GM23338 (cell line): ENCODE measurements around the gene PRR19. TPM values are rescaled to one million over a fixed set of nuclear protein-coding genes. Genes with fewer than 3 reads are reported as not detected.

ENCODE experiments used
- ATAC-seq: fragments of 200-7000 bp; cut with Tn5 transposase; 3 replicates; pipeline ENCODE4 v1.9.1; 2020
- DNase-seq: peaks from one replicate; pipeline ENCODE4 v3.0.0-alpha.2; 2015; ENCODE audit warnings: low spot score
- H2AFZ ChIP-seq: fragments of 200-600 bp; sonication (generic); 2 replicates; pipeline ENCODE4 v1.8.0; 2016; ENCODE audit warnings: antibody characterized with exemption, mild to moderate bottlenecking, moderate library complexity
- H3F3A ChIP-seq: fragments of 200-600 bp; sonication (generic); replicated peaks from 2 replicates; pipeline ENCODE4 v1.8.0; 2017; ENCODE audit warnings: antibody characterized with exemption, mixed run types, low read depth
- H3K27ac ChIP-seq: fragments of 200-600 bp; sonication (generic); 2 replicates; pipeline ENCODE4 v1.6.1; 2016; ENCODE audit warnings: low read depth
- H3K27me3 ChIP-seq: fragments of 200-600 bp; sonication (generic); 2 replicates; pipeline ENCODE4 v1.8.0; 2016; ENCODE audit warnings: mild to moderate bottlenecking, mixed run types, moderate library complexity; ENCODE audit not compliant: insufficient read depth
- H3K36me3 ChIP-seq: fragments of 200-600 bp; sonication (generic); 2 replicates; pipeline ENCODE4 v1.8.0; 2016; ENCODE audit warnings: mild to moderate bottlenecking; ENCODE audit not compliant: insufficient read depth
- H3K4me1 ChIP-seq: fragments of 200-600 bp; sonication (generic); 2 replicates; pipeline ENCODE4 v1.8.0; 2016; ENCODE audit warnings: mild to moderate bottlenecking, moderate library complexity; ENCODE audit not compliant: insufficient read depth
- H3K4me2 ChIP-seq: fragments of 200-600 bp; sonication (generic); 2 replicates; pipeline ENCODE4 v1.7.1; 2017; ENCODE audit warnings: mixed run types
- H3K4me3 ChIP-seq: fragments of 200-600 bp; sonication (generic); 2 replicates; pipeline ENCODE4 v1.6.1; 2016; ENCODE audit warnings: mixed run types
- H3K79me2 ChIP-seq: fragments of 200-600 bp; sonication (generic); replicated peaks from 2 replicates; pipeline ENCODE4 v1.8.0; 2017; ENCODE audit warnings: mild to moderate bottlenecking; ENCODE audit not compliant: insufficient read depth
- H3K9me2 ChIP-seq: fragments of 200-600 bp; sonication (generic); 2 replicates; pipeline ENCODE4 v1.8.0; 2017; ENCODE audit not compliant: insufficient read depth
- H4K20me1 ChIP-seq: fragments of 200-600 bp; sonication (generic); replicated peaks from 2 replicates; pipeline ENCODE4 v1.8.0; 2017; ENCODE audit warnings: mild to moderate bottlenecking; ENCODE audit not compliant: insufficient read depth
- H3K27ac Mint-ChIP-seq: 2 replicates; pipeline ENCODE4 v1.8.0; 2020; ENCODE audit warnings: inconsistent platforms, mild to moderate bottlenecking, moderate library complexity, mixed read lengths
- H3K27me3 Mint-ChIP-seq: 3 replicates; pipeline ENCODE4 v1.8.0; 2022; ENCODE audit warnings: low read depth, mild to moderate bottlenecking, moderate library complexity, mixed read lengths, inconsistent platforms; ENCODE audit not compliant: insufficient read depth, poor library complexity
- H3K36me3 Mint-ChIP-seq: 3 replicates; pipeline ENCODE4 v1.8.0; 2021; ENCODE audit warnings: low read depth, mild to moderate bottlenecking, inconsistent platforms, moderate library complexity, mixed read lengths
- H3K4me1 Mint-ChIP-seq: 3 replicates; pipeline ENCODE4 v1.8.0; 2020; ENCODE audit warnings: mild to moderate bottlenecking, inconsistent platforms, mixed read lengths
- H3K4me3 Mint-ChIP-seq: 3 replicates; pipeline ENCODE4 v1.8.0; 2021; ENCODE audit warnings: moderate library complexity, mild to moderate bottlenecking, inconsistent platforms, mixed read lengths
- H3K9me3 Mint-ChIP-seq: 3 replicates; pipeline ENCODE4 v1.8.0; 2020; ENCODE audit warnings: moderate library complexity, mild to moderate bottlenecking, inconsistent platforms, mixed read lengths
- CREB1 ChIP-seq: fragments of 250-450 bp; sonication (Bioruptor Pico); IDR thresholded peaks from 2 replicates; pipeline ENCODE4 v1.5.0; 2020; ENCODE audit warnings: low read depth, mild to moderate bottlenecking, moderate library complexity
- EZH2 ChIP-seq: fragments of 200-600 bp; sonication (generic); IDR thresholded peaks from one replicate; pipeline ENCODE4 v1.8.0; 2017; ENCODE audit warnings: antibody characterized with exemption, mild to moderate bottlenecking, low read depth; ENCODE audit not compliant: unreplicated experiment
- EZH2phosphoT487 ChIP-seq: fragments of 200-600 bp; sonication (generic); IDR thresholded peaks from one replicate; pipeline ENCODE4 v1.8.1; 2018; ENCODE audit warnings: antibody characterized with exemption; ENCODE audit not compliant: unreplicated experiment
- JUNB ChIP-seq: IDR thresholded peaks from one replicate; pipeline ENCODE4 v1.6.1; 2016; ENCODE audit warnings: antibody characterized with exemption; ENCODE audit not compliant: unreplicated experiment
- NANOG ChIP-seq: IDR thresholded peaks from 2 replicates; pipeline ENCODE4 v1.6.1; 2016; ENCODE audit warnings: antibody characterized with exemption, borderline replicate concordance
- POLR2AphosphoS5 ChIP-seq: IDR thresholded peaks from 2 replicates; pipeline ENCODE4 v1.6.1; 2016; ENCODE audit warnings: antibody characterized with exemption, low read depth
- STAT1 ChIP-seq: IDR thresholded peaks from one replicate; pipeline ENCODE4 v1.6.1; 2016; ENCODE audit warnings: antibody characterized with exemption; ENCODE audit not compliant: unreplicated experiment
- ZNF114 ChIP-seq: fragments of 250-450 bp; sonication (Bioruptor Pico); IDR thresholded peaks from 2 replicates; pipeline ENCODE4 v1.5.0; 2020; ENCODE audit warnings: mild to moderate bottlenecking, moderate library complexity
- ZNF331 ChIP-seq: fragments of 250-450 bp; sonication (Bioruptor Pico); IDR thresholded peaks from 2 replicates; pipeline ENCODE4 v1.5.0; 2020; ENCODE audit warnings: low read depth, mild to moderate bottlenecking, moderate library complexity
- ZNF462 ChIP-seq: fragments of 250-450 bp; sonication (Bioruptor Pico); IDR thresholded peaks from 2 replicates; pipeline ENCODE4 v1.5.0; 2020; ENCODE audit warnings: mild to moderate bottlenecking, moderate library complexity
- polyA plus RNA-seq: library from polyadenylated mRNA; unstranded; fragments of >200 nt; fragmentation: Nextera tagmentation; extraction: Ambion mirVana; gene quantifications from 2 replicates; pipeline ENCODE4 v1.2.1, GENCODE V29; 2016
- total RNA-seq: library from RNA; depleted of rRNA; stranded (reverse); fragments of >200 nt; shearing (Covaris generic); gene quantifications from 2 replicates; pipeline ENCODE4 v1.2.3, GENCODE V29; 2014
- TF ChIP-seq, protein P1 (sequence below), 2 experiments: fragments of 200-600 bp in 1 of 2; sonication (generic) in 1 of 2; conservative IDR thresholded peaks; 2 replicates each; pipeline versions ENCODE4 v1.5.1 to v1.6.1; 2016 to 2017; ENCODE audit warnings: antibody characterized with exemption in 2 of 2, low read depth in 2 of 2, mild to moderate bottlenecking in 2 of 2, moderate library complexity in 1 of 2
- TF ChIP-seq, protein P2 (sequence below): IDR thresholded peaks from 2 replicates; pipeline ENCODE4 v1.6.1; 2016; ENCODE audit warnings: antibody characterized with exemption
- TF ChIP-seq, protein P3 (sequence below): IDR thresholded peaks from one replicate; pipeline ENCODE4 v1.6.1; 2018; ENCODE audit warnings: antibody characterized with exemption; ENCODE audit not compliant: unreplicated experiment

Gene PRR19
- total and polyA plus RNA-seq, 2 experiments from 2014 or later: 3.6 to 4.1 TPM

DNA sequence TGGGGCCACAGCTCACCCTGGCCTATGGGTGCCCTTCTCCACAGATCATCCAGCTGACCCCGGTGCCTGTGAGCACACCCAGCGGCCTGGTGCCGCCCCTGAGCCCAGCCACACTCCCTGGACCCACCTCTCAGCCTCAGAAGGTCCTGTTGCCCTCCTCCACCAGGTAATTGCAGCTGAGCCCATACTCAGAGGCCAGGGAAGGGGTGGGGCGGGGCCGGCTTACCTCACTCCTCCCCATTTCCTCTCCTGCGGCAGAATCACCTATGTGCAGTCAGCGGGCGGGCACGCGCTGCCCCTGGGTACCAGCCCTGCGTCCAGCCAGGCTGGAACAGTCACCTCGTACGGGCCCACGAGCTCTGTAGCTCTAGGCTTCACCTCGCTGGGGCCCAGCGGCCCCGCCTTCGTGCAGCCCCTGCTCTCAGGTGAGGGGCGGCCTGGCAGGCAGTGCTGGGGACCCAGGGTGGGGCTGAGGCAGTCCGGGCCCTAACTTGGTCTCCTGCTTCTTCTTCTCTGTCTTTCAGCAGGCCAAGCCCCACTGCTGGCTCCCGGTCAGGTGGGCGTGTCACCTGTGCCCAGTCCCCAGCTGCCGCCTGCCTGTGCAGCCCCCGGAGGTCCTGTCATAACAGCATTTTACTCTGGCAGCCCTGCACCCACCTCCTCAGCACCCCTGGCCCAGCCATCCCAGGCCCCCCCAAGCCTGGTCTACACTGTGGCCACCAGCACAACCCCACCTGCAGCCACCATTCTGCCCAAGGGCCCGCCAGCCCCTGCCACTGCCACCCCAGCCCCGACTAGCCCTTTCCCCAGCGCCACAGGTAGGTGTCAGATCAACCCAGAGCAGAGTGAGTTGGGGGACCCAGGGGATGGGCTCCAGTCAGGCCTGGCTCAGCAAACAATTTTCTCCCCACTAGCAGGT lies 9.6 kb upstream of the PRR19 start:
- Histone ChIP-seq H3K4me3 (no peak overlapping the region), H3K27ac (no peak overlapping the region), H2AFZ (no peak overlapping the region), H3K27me3 (no peaks in the 10 kb centered on the region), H3K36me3 (peaks cover 3% of the 10 kb centered on the region; the same call in 1 of the 2 replicates), H3K79me2 (no peaks in the 10 kb centered on the region), H3K9me2 (no peaks in the 10 kb centered on the region), H4K20me1 (peaks cover 17% of the 10 kb centered on the region), H3K4me2 (no peak overlapping the region), H3F3A (peaks cover 18% of the 10 kb centered on the region), H3K4me1 (peaks cover 6% of the 10 kb centered on the region; the same call in 1 of the 2 replicates)
- DNase-seq (no peak), ATAC-seq (no peak)
- peaks cover 44% of the 10 kb centered on the region for H3K36me3 Mint-ChIP-seq
- TF ChIP-seq, protein P1, sequence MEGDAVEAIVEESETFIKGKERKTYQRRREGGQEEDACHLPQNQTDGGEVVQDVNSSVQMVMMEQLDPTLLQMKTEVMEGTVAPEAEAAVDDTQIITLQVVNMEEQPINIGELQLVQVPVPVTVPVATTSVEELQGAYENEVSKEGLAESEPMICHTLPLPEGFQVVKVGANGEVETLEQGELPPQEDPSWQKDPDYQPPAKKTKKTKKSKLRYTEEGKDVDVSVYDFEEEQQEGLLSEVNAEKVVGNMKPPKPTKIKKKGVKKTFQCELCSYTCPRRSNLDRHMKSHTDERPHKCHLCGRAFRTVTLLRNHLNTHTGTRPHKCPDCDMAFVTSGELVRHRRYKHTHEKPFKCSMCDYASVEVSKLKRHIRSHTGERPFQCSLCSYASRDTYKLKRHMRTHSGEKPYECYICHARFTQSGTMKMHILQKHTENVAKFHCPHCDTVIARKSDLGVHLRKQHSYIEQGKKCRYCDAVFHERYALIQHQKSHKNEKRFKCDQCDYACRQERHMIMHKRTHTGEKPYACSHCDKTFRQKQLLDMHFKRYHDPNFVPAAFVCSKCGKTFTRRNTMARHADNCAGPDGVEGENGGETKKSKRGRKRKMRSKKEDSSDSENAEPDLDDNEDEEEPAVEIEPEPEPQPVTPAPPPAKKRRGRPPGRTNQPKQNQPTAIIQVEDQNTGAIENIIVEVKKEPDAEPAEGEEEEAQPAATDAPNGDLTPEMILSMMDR (conservative IDR thresholded peaks at IDR 0.05; ENCODE audit: low read depth in 2 of 2): no peak
- no peak for TF ChIP-seq EZH2phosphoT487
- TF ChIP-seq STAT1: no peak
- TF ChIP-seq NANOG: no peak
- no peak for TF ChIP-seq ZNF114 (CRISPR knock-in tag)
- TF ChIP-seq, protein P2, sequence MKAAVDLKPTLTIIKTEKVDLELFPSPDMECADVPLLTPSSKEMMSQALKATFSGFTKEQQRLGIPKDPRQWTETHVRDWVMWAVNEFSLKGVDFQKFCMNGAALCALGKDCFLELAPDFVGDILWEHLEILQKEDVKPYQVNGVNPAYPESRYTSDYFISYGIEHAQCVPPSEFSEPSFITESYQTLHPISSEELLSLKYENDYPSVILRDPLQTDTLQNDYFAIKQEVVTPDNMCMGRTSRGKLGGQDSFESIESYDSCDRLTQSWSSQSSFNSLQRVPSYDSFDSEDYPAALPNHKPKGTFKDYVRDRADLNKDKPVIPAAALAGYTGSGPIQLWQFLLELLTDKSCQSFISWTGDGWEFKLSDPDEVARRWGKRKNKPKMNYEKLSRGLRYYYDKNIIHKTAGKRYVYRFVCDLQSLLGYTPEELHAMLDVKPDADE: no peak
- TF ChIP-seq ZNF331 (CRISPR knock-in tag): no peak
- TF ChIP-seq, protein P3, sequence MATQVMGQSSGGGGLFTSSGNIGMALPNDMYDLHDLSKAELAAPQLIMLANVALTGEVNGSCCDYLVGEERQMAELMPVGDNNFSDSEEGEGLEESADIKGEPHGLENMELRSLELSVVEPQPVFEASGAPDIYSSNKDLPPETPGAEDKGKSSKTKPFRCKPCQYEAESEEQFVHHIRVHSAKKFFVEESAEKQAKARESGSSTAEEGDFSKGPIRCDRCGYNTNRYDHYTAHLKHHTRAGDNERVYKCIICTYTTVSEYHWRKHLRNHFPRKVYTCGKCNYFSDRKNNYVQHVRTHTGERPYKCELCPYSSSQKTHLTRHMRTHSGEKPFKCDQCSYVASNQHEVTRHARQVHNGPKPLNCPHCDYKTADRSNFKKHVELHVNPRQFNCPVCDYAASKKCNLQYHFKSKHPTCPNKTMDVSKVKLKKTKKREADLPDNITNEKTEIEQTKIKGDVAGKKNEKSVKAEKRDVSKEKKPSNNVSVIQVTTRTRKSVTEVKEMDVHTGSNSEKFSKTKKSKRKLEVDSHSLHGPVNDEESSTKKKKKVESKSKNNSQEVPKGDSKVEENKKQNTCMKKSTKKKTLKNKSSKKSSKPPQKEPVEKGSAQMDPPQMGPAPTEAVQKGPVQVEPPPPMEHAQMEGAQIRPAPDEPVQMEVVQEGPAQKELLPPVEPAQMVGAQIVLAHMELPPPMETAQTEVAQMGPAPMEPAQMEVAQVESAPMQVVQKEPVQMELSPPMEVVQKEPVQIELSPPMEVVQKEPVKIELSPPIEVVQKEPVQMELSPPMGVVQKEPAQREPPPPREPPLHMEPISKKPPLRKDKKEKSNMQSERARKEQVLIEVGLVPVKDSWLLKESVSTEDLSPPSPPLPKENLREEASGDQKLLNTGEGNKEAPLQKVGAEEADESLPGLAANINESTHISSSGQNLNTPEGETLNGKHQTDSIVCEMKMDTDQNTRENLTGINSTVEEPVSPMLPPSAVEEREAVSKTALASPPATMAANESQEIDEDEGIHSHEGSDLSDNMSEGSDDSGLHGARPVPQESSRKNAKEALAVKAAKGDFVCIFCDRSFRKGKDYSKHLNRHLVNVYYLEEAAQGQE: no peak
- no peak for TF ChIP-seq POLR2AphosphoS5
- TF ChIP-seq CREB1 (CRISPR knock-in tag): no peak
- TF ChIP-seq ZNF462: no peak
- no peak for TF ChIP-seq JUNB
- TF ChIP-seq EZH2: no peak
- no peak overlapping the region; the same call in 1 of the 2 replicates for H3K27ac Mint-ChIP-seq
- H3K27me3 Mint-ChIP-seq: peaks cover 15% of the 10 kb centered on the region
- no peaks in the 10 kb centered on the region for H3K9me3 Mint-ChIP-seq
- H3K4me1 Mint-ChIP-seq: peaks cover 23% of the 10 kb centered on the region
- peak overlapping the region; percentile 22; the same call in 1 of the 3 replicates for H3K4me3 Mint-ChIP-seq
